ENCODE data around the gene SERINC3.

The SERINC3 gene

GRCh38 chr20:44485078-44485829, 36.6 kb downstream of the SERINC3 start:
- H3K27ac ChIP-seq = no peak overlapping the region
- TF ChIP-seq CTCF (conservative IDR thresholded peaks at IDR 0.05) (no peak), ZFX (IDR thresholded peaks at IDR 0.05) (no peak)

GRCh38 chr20:44483112-44483511, 38.8 kb downstream of the SERINC3 start:
- TF ChIP-seq CTCF (conservative IDR thresholded peaks at IDR 0.05) (no peak), ZFX (IDR thresholded peaks at IDR 0.05) (no peak)
- no peak overlapping the region for H3K27ac ChIP-seq

DNA sequence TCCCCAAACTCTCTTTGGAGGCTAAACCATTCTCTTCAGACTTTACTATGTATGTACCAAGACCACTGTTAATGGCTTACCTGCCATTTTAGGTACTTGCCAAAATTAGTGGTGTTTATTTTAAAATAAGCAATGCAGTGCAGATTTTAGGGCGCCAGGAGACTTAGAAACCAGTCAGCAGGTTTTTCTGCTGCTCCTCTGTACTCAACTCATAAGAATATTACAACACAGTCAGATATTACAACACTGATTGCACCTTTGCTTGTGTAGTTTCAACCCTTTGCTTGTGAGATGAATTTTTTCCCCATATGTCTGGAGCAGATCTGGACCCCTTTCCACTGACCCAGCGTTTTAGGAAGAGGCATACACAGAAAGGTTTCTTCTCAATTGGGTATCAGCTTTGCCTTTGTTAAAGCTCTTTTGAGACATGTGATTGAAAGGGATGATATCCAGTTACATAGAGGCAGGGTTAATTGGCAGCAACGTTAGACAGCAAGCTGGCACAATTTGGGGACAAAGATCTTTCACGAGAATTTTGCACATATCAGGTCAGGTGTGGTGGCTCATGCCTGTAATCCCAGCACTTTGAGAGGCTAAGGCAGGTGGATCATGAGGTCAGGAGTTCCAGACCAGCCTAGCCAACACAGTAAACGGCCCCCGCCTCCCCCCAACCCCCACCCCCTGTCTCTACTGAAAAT, 40.0 kb downstream of the SERINC3 start:
- TF ChIP-seq CTCF (conservative IDR thresholded peaks at IDR 0.05) (no peak), ZFX (IDR thresholded peaks at IDR 0.05) (no peak)
- no peak overlapping the region for H3K27ac ChIP-seq

- TF ChIP-seq ZFX (IDR thresholded peaks at IDR 0.05) (no peak), CTCF (conservative IDR thresholded peaks at IDR 0.05) (no peak)
- H3K27ac ChIP-seq = no peak overlapping the region
Measured at GRCh38 chr20:44480097-44480496, 41.8 kb downstream of the SERINC3 start.

DNA sequence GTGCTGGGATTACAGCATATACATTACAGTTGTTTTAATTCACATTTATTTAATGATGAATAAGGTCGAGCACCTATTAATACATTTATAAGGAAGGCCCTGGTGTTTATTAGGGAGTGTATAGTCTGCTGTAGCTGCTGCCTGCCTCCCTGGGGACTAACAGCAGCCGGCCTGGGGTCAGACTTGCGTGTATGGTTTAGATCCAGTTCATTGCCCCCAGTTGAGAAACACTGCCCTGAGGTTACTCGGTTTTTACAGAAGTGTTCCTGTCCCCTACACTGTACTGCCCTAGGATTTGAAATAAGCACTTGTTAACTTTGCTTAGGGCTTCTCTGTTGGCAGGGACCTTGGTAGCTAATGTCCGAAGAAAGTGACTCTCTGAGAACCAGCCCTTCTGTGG, 42.2 kb downstream of the SERINC3 start:
- no peak overlapping the region for H3K27ac ChIP-seq
- TF ChIP-seq ZFX (IDR thresholded peaks at IDR 0.05) (no peak), CTCF (conservative IDR thresholded peaks at IDR 0.05) (no peak)

- H3K27ac ChIP-seq = no peak overlapping the region
- TF ChIP-seq ZFX (IDR thresholded peaks at IDR 0.05) (no peak), CTCF (conservative IDR thresholded peaks at IDR 0.05) (no peak)
Measured at GRCh38 chr20:44478206-44478605, 43.7 kb downstream of the SERINC3 start.

GRCh38 chr20:44477151-44477550, 44.7 kb downstream of the SERINC3 start:
- TF ChIP-seq CTCF (conservative IDR thresholded peaks at IDR 0.05) (no peak), ZFX (IDR thresholded peaks at IDR 0.05) (no peak)
- H3K27ac ChIP-seq = no peak overlapping the region
